Suppressor macrophage treated with lipopolysaccharide for 4 hours (primary cell): Measurements from ENCODE around the gene SCN2B.

Source experiments
- DNase-seq: peaks from one replicate; pipeline ENCODE4 v3.0.0-alpha.2; 2020

The SCN2B gene

DNA sequence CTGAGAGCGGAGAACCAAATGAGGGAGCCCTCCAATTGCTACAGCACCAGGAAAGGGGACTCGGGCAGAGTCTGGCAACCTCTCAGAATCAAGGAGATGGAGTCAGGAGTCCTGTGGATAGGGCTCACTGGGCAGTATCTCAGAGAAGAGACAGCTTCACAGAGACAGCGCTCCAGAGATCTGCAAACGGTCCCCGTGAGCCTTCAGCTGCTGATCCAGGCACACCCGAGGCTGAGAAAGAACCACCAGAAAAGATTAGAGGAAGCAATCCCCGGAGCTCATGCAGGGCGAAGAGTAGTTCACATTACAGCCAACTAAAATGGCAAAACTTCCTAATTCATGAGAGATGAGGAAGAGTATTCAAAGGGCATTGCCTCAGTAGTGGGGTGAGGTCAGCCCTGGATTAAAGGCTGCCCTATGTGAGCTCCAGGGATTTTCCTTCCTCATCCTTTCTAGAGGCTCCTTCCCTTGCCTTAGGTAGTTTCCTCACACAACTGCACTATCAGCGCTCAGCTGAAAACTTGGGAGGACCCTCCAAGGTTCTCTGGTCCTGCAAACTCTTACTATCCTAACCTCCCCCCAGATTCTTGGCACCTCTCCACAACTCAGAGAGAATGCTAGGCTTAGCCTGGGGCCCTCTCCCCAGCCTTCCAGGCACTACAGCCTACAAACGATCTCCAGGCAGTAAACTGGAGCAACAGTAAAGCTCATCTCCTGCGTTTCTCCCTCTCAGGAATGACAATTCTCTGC lies 47.5 kb downstream of the SCN2B start:
- peak; percentile 82 for DNase-seq

DNA sequence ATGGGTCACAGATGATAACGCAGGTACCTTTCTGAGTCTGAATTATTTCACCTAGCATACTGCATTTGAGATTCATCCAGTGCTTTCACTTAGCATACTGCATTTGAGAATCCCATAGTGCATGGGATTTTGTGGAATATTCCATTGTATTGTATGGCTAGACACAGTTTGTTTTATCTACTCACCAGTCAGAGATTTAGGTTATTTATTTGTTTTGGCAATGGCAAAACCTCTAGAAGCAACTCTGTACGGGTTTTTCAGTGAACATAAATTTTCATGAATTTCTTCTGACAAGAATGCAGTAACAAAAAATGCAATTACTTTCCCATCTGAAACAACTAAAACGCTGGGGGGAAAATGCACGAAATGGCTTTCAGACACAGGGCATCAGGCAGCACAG lies 48.1 kb downstream of the SCN2B start:
- no peak for DNase-seq

DNA sequence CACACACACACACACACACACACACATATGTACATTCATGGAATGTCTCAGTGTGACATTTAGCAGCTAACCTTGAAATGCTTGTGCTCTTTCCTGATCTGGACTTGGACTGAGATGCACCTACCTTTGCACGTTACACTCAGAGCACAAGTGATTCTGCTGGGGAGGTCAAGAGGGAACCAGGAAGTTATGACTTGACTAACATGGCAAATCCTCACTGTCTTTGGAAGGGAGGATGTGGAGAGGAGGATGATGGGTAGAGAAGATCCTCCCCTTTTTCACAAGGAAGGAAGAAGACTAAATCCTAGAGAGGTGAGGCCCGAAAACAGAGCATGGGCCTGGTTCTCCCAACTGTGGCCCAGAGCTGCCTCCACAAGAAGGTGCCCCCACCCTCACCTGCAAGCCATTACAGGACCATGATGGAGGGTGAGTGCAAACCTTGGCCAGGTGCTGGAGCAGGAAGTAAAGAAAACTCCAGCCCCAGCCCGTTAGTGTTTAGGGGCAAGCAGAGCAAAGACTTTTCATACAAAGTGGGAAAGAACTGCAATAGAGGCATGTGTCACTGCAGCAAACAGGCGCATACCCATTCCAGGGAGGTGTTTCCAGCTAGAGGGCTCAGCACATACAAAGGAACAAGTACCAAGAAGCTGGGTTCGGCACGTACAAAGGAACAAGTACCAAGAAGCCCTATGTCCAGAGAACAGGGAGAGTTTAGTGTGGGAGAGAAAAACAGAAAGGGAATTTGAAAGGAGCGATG lies 50.2 kb downstream of the SCN2B start:
- DNase-seq: no peak

DNA sequence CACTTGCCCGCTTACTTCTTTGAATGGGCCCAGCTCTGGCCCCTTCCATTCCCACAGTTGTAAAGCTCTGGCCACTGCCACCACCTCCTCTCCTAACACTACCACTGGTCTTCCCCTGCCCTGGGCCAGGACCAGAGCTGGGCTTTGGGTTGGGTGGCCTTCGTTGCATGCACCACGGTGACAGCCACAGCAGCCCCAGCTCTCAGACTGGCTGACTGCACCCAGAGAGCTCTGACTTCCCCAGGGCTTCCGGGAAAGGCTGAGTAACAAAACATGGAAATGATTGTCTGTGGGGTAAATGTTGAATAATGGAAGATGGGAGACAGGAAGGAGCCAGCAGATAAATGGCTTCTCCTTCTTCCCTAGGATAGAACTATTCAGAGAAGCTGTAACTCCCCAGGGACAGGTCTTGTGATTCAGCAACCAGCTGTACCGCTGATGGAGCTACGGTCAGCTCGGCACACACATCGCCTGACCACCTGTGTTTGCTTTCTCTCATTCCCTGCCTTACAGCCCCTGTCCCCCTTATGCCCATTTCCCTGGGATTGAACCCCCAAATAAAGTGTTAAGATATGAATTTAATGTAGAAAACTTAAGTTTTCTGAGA lies 51.4 kb downstream of the SCN2B start:
- DNase-seq: no peak

DNA sequence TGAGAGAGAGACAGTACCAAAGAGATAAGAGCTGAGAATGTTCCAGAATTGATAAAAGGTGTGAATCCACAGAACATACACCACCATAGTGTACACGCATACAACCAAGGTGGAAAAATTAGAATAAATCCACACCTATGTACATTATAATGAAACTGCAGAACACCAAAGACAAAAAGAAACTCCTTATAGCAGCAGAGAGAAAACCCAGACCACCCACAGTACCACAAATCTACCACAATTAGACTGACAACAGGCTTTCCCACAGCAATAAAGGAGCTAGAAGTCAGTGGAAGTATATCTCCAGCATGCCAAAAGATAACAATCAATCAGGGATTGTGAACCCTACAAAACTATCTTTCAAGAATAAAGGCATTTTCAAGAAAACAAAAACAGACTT lies 55.6 kb downstream of the SCN2B start:
- DNase-seq: no peak

DNA sequence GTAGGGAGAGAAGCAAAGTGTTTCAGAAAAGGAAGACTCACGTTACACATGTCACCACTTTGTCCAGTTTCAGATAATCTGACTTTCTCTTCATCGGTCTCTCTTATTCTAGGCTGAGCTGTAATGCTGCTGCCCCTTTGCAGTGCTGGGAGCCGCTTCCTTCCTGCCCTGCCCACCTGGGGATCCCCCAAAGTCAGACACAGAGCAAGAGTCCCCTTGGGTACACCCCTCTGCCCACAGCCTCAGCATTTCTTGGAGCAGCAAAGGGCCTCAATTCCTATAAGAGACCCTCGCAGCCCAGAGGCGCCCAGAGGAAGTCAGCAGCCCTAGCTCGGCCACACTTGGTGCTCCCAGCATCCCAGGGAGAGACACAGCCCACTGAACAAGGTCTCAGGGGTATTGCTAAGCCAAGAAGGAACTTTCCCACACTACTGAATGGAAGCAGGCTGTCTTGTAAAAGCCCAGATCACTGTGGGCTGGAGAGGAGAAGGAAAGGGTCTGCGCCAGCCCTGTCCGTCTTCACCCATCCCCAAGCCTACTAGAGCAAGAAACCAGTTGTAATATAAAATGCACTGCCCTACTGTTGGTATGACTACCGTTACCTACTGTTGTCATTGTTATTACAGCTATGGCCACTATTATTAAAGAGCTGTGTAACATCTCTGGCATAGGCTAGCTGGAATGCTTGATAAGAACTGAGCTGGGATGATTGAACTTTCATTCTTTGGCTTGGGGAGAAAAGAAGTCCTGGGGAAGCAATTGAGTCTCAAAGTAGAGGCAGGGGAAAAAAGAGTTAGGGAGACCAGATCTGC lies 58.4 kb downstream of the SCN2B start:
- no peak for DNase-seq

DNA sequence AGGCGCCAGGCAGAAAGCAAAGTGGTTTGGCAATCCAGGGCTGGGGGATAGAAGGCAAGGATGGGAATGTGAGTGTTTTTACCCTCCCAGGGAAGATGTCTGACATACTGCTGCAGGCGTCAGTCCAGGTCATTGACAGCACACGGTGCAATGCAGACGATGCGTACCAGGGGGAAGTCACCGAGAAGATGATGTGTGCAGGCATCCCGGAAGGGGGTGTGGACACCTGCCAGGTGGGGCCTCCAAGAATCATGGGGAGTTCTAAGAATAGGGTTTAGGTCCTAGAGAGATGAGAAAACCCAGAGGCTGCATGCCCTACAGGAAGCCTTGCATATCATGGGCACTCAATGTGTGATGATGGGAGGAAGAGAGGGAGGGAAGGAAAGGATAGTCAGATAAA lies 61.4 kb downstream of the SCN2B start:
- no peak for DNase-seq

DNA sequence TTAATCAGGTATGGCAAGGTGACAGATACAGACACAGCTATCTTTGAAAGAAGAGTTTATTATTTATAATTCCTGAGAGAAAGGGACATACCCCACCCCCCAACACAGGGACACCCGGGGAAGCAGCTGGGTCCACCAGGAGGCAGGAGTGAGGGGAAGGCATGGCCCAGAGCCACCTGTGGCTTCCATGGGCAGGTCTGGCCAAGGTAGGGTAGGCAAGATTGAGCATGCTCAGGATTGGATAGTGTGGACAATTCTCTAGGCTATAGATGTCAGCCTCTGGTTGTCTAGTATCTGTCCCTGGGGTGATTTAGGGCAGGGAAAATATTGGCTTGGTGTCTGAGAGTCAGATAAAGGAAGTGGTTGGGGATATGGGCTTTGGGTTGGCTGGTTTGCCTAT lies 62.2 kb downstream of the SCN2B start:
- DNase-seq: no peak

DNA sequence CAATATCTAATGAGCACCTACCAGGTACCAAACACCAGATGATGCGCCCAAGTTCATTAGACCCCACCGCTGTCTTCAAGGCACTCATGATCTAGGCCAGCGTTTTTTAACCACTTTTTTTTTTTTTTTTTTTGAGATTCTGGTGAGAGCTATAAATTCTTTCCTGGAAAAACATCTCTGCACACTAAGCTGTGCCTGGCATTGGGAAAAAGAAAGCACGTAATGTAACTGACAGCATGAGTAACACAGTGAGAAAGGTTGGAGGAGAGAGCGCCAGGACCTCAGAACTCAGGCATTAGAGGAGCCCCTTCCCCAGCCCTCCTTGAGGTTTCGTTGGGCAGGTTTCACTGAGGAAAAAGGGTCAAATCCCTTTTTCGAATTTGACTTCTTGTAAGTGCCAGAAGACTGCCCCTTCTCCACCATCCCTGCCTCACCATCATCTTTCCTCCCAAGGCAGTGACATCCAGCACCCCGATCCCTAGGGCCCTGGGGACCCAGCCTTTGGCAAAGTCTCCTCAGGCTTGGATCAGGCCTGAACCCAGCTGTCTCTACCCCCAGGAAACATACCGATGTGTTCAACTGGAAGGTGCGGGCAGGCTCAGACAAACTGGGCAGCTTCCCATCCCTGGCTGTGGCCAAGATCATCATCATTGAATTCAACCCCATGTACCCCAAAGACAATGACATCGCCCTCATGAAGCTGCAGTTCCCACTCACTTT lies 63.6 kb downstream of the SCN2B start:
- DNase-seq: no peak
